ENCODE measurements around the gene GPR171. TPM values are rescaled to one million over a fixed set of nuclear protein-coding genes. Genes with fewer than 3 reads are reported as not detected.

GPR171 gene
- total RNA-seq, 4 donors from 2014 or later: 0.56 TPM; not detected in 3

DNA sequence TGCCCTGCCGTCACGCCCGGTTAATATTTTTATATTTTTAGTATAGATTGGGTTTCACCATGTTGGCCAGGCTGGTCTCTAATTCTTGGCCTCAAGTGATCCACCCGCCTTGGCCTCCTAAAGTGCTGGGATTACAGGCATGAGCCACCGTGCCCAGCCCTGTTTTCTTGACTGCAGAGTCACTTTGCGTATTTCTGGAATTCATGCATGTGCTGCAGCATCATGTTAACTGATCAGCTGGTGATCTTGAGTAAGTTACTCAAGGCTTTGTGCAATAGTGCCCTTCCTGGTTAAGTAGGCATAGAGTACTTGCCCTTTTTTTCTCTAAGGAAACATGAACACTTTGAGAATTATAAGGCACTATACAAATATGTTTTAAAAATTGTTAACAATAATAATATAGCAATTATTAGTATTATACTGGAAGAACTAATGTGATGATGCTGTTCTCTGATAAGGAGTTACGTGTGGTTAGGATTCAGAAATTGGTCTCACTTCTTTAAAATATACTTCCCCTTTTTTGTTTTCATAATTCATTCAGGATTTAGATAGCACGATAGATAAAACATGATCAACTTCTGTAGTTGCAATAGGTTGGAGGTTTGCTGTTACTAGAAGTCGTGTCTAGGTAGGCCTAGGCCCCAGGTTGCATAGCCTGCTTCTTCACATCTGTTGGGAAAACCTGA is 33.6 kb downstream of the GPR171 start:
- Histone ChIP-seq H3K9me3 (no peaks in the 10 kb centered on the region), H3K27ac (peak overlapping the region; percentile 77 to 86 (median 81)), H3K36me3 (no peaks in the 10 kb centered on the region), H3K4me3 (no peak overlapping the region), H3K27me3 (no peaks in the 10 kb centered on the region), H3K4me1 (peaks cover 14 to 16% of the 10 kb centered on the region in 2 donors)
- ATAC-seq: peak; percentile 90 to 92
- intact Hi-C loops (cut with DNase I; ENCODE audit: low total_unique reads) (loop anchor here (5.0 kb wide), 1 partner anchor 158 kb away; the partner anchor contains the start of gene P2RY13), in situ Hi-C loops (cut with MboI; ENCODE audit: low sequenced_read_pairs in 4 of 4) (loop anchor here (5.0 kb wide), 3 partner anchors 58 to 113 kb away; partner anchors contain the start of gene P2RY14 (in 2 of the 4))
- no peak for TF ChIP-seq POLR2A (IDR thresholded peaks at IDR 0.05)
- TF ChIP-seq, protein P1, sequence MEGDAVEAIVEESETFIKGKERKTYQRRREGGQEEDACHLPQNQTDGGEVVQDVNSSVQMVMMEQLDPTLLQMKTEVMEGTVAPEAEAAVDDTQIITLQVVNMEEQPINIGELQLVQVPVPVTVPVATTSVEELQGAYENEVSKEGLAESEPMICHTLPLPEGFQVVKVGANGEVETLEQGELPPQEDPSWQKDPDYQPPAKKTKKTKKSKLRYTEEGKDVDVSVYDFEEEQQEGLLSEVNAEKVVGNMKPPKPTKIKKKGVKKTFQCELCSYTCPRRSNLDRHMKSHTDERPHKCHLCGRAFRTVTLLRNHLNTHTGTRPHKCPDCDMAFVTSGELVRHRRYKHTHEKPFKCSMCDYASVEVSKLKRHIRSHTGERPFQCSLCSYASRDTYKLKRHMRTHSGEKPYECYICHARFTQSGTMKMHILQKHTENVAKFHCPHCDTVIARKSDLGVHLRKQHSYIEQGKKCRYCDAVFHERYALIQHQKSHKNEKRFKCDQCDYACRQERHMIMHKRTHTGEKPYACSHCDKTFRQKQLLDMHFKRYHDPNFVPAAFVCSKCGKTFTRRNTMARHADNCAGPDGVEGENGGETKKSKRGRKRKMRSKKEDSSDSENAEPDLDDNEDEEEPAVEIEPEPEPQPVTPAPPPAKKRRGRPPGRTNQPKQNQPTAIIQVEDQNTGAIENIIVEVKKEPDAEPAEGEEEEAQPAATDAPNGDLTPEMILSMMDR (IDR thresholded peaks at IDR 0.05 in 4 of 5, conservative IDR thresholded peaks at IDR 0.05 in 1 of 5): no peak
- DNase-seq: peak; percentile 77 to 88

- Histone ChIP-seq H3K4me3 (no peak overlapping the region), H3K27ac (peak overlapping the region; percentile 77 to 86 (median 81)), H3K27me3 (no peaks in the 10 kb centered on the region), H3K4me1 (peaks cover 14 to 16% of the 10 kb centered on the region in 2 donors), H3K9me3 (no peaks in the 10 kb centered on the region), H3K36me3 (no peaks in the 10 kb centered on the region)
- in situ Hi-C loops (cut with MboI; ENCODE audit: low sequenced_read_pairs in 4 of 4): loop anchor here (5.0 kb wide), 3 partner anchors 59 to 114 kb away; partner anchors contain the start of gene P2RY14 (in 2 of the 4)
- TF ChIP-seq, protein P1 (IDR thresholded peaks at IDR 0.05 in 4 of 5, conservative IDR thresholded peaks at IDR 0.05 in 1 of 5): peak; percentile 65 to 84 (median 82)
- no peak for TF ChIP-seq POLR2A (IDR thresholded peaks at IDR 0.05)
- intact Hi-C loops (cut with DNase I; ENCODE audit: low total_unique reads): loop anchor here (1.0 to 5.0 kb wide), 3 partner anchors 59 to 159 kb away; partner anchors contain the start of gene P2RY13
- ATAC-seq (peak; percentile 67 to 68), DNase-seq (peak; percentile 69 to 77)
These were observed 34.5 kb downstream of the GPR171 start for GRCh38 chr3:151168269-151169094.

- H3K4me3 ChIP-seq: no peak overlapping the region
- H3K36me3 ChIP-seq: no peaks in the 10 kb centered on the region
- H3K27ac ChIP-seq: no peak overlapping the region
- no peak for ATAC-seq
- no peaks in the 10 kb centered on the region for H3K9me3 ChIP-seq
- DNase-seq: no peak
- peaks cover 14 to 16% of the 10 kb centered on the region in 2 donors for H3K4me1 ChIP-seq
- intact Hi-C loops (cut with DNase I; ENCODE audit: low total_unique reads): loop anchor here (5.0 kb wide), 1 partner anchor 161 kb away; the partner anchor contains the start of gene P2RY13
- H3K27me3 ChIP-seq: no peaks in the 10 kb centered on the region
- TF ChIP-seq, protein P1 (IDR thresholded peaks at IDR 0.05 in 4 of 5, conservative IDR thresholded peaks at IDR 0.05 in 1 of 5): no peak
- in situ Hi-C loops (cut with MboI; ENCODE audit: low sequenced_read_pairs in 4 of 4): loop anchor here (5.0 kb wide), 3 partner anchors 61 to 116 kb away; partner anchors contain the start of gene P2RY14 (in 2 of the 4)
These were observed 36.9 kb downstream of the GPR171 start for GRCh38 chr3:151166161-151166560.

GRCh38 chr3:151165226-151165625 is 37.8 kb downstream of the GPR171 start:
- DNase-seq (no peak), ATAC-seq (no peak)
- Histone ChIP-seq H3K36me3 (no peaks in the 10 kb centered on the region), H3K27me3 (no peaks in the 10 kb centered on the region), H3K9me3 (no peaks in the 10 kb centered on the region), H3K27ac (no peak overlapping the region), H3K4me1 (peaks cover 7 to 11% of the 10 kb centered on the region in 2 donors), H3K4me3 (no peak overlapping the region)
- intact Hi-C loops (cut with DNase I; ENCODE audit: low total_unique reads): loop anchor here (5.0 kb wide), 1 partner anchor 162 kb away; the partner anchor contains the start of gene P2RY13
- in situ Hi-C loops (cut with MboI; ENCODE audit: low sequenced_read_pairs in 4 of 4): loop anchor here (5.0 kb wide), 3 partner anchors 62 to 117 kb away; partner anchors contain the start of gene P2RY14 (in 2 of the 4)
- TF ChIP-seq POLR2A (IDR thresholded peaks at IDR 0.05): no peak
- TF ChIP-seq, protein P1 (IDR thresholded peaks at IDR 0.05 in 4 of 5, conservative IDR thresholded peaks at IDR 0.05 in 1 of 5): no peak

All from gastrocnemius medialis (tissue), 4 donors.